Liver (tissue), 9 donors: Measurements from ENCODE around the gene CEP350. TPM values are rescaled to one million over a fixed set of nuclear protein-coding genes. Genes with fewer than 3 reads are reported as not detected.

Source experiments
- DNase-seq: peaks from one replicate; pipeline ENCODE4 v3.0.0-alpha.2; 2017; ENCODE audit warnings: low spot score
- H3K27ac ChIP-seq, 2 donors: one replicate each; pipeline ENCODE4 v1.7.0; 2013; ENCODE audit warnings: inconsistent platforms in 2 of 2, low read length in 2 of 2, control low read depth in 1 of 2, low read depth in 1 of 2, mild to moderate bottlenecking in 1 of 2
- H3K27me3 ChIP-seq, 4 donors: one replicate each; pipeline versions ENCODE4 v1.6.1 to v1.7.0; 2013; ENCODE audit warnings: low read length in 3 of 4, inconsistent platforms in 1 of 4, mild to moderate bottlenecking in 1 of 4, moderate library complexity in 1 of 4; ENCODE audit not compliant: control insufficient read depth in 4 of 4, insufficient read depth in 4 of 4
- H3K36me3 ChIP-seq, 4 donors: one replicate each; pipeline versions ENCODE4 v1.6.1 to v1.7.0; 2013; ENCODE audit warnings: low read length in 3 of 4, mild to moderate bottlenecking in 3 of 4, low read depth in 1 of 4, moderate library complexity in 1 of 4; ENCODE audit not compliant: control insufficient read depth in 4 of 4, insufficient read depth in 3 of 4
- H3K4me1 ChIP-seq, 4 donors: one replicate each; pipeline versions ENCODE4 v1.6.1 to v1.7.0; 2013; ENCODE audit warnings: low read length in 3 of 4, mild to moderate bottlenecking in 3 of 4, moderate library complexity in 1 of 4; ENCODE audit not compliant: control insufficient read depth in 4 of 4, insufficient read depth in 4 of 4
- H3K4me3 ChIP-seq, 3 donors: one replicate each; pipeline versions ENCODE4 v1.6.1 to v1.7.0; 2013; ENCODE audit warnings: low read length in 3 of 3, control low read depth in 1 of 3, low read depth in 1 of 3, mild to moderate bottlenecking in 1 of 3
- H3K9ac ChIP-seq, 2 donors: one replicate each; pipeline ENCODE4 v1.7.0; 2013; ENCODE audit warnings: low read length in 2 of 2, mild to moderate bottlenecking in 2 of 2, moderate library complexity in 2 of 2, control low read depth in 1 of 2, low read depth in 1 of 2
- H3K9me3 ChIP-seq, 4 donors: one replicate each; pipeline versions ENCODE4 v1.6.1 to v1.7.0; 2013; ENCODE audit warnings: low read length in 3 of 4; ENCODE audit not compliant: control insufficient read depth in 4 of 4
- CTCF ChIP-seq: fragments of 150-350 bp; IDR thresholded peaks from 2 replicates; pipeline ENCODE4 v1.5.1; 2017; ENCODE audit warnings: improper control_type of control experiment, low read depth, low read length; ENCODE audit not compliant: missing input control
- FOXA1 ChIP-seq: IDR thresholded peaks from 2 replicates; pipeline ENCODE4 v1.6.1; 2016; ENCODE audit warnings: antibody characterized with exemption
- FOXA2 ChIP-seq: IDR thresholded peaks from 2 replicates; pipeline ENCODE4 v1.6.1; 2016; ENCODE audit warnings: antibody characterized with exemption
- GABPA ChIP-seq, 2 donors: IDR thresholded peaks in 1 of 2; conservative IDR thresholded peaks in 1 of 2; 2 replicates each; pipeline ENCODE4 v1.6.1; 2016; ENCODE audit warnings: antibody characterized with exemption in 2 of 2, mild to moderate bottlenecking in 1 of 2, moderate library complexity in 1 of 2
- HNF4G ChIP-seq: IDR thresholded peaks from 2 replicates; pipeline ENCODE4 v1.6.1; 2016; ENCODE audit warnings: antibody characterized with exemption
- JUND ChIP-seq, 2 donors: IDR thresholded peaks; 2 replicates each; pipeline ENCODE4 v1.6.1; 2016; ENCODE audit warnings: antibody characterized with exemption in 2 of 2
- MAX ChIP-seq: IDR thresholded peaks from 2 replicates; pipeline ENCODE4 v1.6.1; 2016; ENCODE audit warnings: antibody characterized with exemption
- RAD21 ChIP-seq, 2 donors: IDR thresholded peaks; 2 replicates each; pipeline ENCODE4 v1.6.1; 2016; ENCODE audit warnings: antibody characterized with exemption in 2 of 2, mild to moderate bottlenecking in 2 of 2
- REST ChIP-seq: IDR thresholded peaks from 2 replicates; pipeline ENCODE4 v1.6.1; 2016; ENCODE audit warnings: antibody characterized with exemption, mild to moderate bottlenecking
- RXRA ChIP-seq, 2 donors: IDR thresholded peaks; 2 replicates each; pipeline ENCODE4 v1.6.1; 2017 to 2018; ENCODE audit warnings: antibody characterized with exemption in 2 of 2, mild to moderate bottlenecking in 1 of 2
- SP1 ChIP-seq: IDR thresholded peaks from 2 replicates; pipeline ENCODE4 v1.6.1; 2018; ENCODE audit warnings: antibody characterized with exemption, mild to moderate bottlenecking
- TAF1 ChIP-seq: conservative IDR thresholded peaks from 2 replicates; pipeline ENCODE4 v1.6.1; 2016; ENCODE audit warnings: antibody characterized with exemption, mild to moderate bottlenecking
- YY1 ChIP-seq: IDR thresholded peaks from 2 replicates; pipeline ENCODE4 v1.6.1; 2016; ENCODE audit warnings: antibody characterized with exemption, mild to moderate bottlenecking
- ZBTB33 ChIP-seq: IDR thresholded peaks from 2 replicates; pipeline ENCODE4 v1.6.1; 2016; ENCODE audit warnings: antibody characterized with exemption
- WGBS: extraction: QIAGEN DNeasy Blood & Tissue Kit; methylation state at CpG from one replicate; pipeline ENCODE4 v1.1.7; 2013; 5-methylcytosine and 5-hydroxymethylcytosine counted together
- polyA plus RNA-seq, 2 donors: library from polyadenylated mRNA; stranded (reverse) in 1 of 2; unstranded in 1 of 2; fragments of 200-250 nt in 1 of 2; fragments of >200 nt in 1 of 2; fragmentation: Nextera tagmentation in 1 of 2; extraction: Ambion mirVana in 1 of 2; gene quantifications; one replicate each; pipeline versions ENCODE4 v1.2.1 to v1.2.3, GENCODE V29; 2013 to 2015
- total RNA-seq, 2 donors: library from RNA; depleted of rRNA; stranded (reverse); fragments of >200 nt; gene quantifications; one replicate each; pipeline ENCODE4 v1.2.3, GENCODE V29; 2014
- TF ChIP-seq, protein P1 (sequence below): IDR thresholded peaks from 2 replicates; pipeline ENCODE4 v1.6.1; 2016; ENCODE audit warnings: antibody characterized with exemption
- donor health status: healthy.
- donor health status: healthy.
- donor health status: healthy.
- donor health status: healthy.
- donor health status: healthy.

The CEP350 gene
- total and polyA plus RNA-seq, 4 donors, result 4.5 to 49.0 (median 18.9) TPM

DNA sequence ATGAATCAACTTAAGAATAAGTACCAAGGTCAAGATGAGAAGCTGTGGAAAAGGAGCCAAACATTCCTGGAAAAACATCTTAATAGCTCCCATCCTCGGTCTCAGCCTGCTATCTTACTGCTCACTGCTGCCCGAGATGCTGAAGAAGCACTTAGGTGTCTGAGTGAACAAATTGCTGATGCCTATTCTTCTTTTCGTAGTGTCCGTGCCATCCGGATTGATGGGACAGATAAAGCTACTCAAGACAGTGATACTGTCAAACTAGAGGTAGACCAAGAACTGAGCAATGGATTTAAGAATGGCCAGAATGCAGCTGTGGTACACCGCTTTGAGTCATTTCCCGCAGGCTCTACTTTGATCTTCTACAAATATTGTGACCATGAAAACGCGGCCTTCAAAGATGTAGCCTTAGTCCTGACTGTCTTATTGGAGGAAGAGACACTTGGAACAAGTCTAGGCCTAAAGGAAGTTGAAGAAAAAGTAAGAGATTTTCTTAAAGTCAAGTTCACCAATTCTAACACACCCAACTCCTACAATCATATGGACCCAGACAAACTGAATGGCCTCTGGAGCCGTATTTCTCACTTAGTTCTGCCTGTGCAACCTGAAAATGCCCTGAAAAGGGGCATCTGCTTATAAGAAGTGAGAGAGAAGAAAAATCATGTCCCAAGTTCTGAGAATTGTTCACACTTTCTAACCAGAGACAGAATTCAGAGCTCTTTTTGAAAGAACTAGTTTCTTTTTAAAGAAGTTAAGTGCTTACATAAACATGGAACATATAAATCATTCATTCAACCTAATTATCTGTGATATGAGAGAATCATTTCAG, 36.8 kb upstream of the CEP350 start:
- no peaks in the 10 kb centered on the region for H3K9me3 ChIP-seq
- H3K27ac ChIP-seq, result no peak overlapping the region
- TF ChIP-seq REST (no peak), FOXA2 (no peak), TAF1 (no peak)
- 87% methylated on average over 10 of the region's 10 CpGs for WGBS
- DNase-seq, result no peak
- H3K9ac ChIP-seq, result no peak overlapping the region
- H3K36me3 ChIP-seq, result peaks cover 11 to 47% (median 39%) of the 10 kb centered on the region in 4 donors
- H3K27me3 ChIP-seq, result no peaks in the 10 kb centered on the region
- H3K4me1 ChIP-seq, result no peaks in the 10 kb centered on the region
- H3K4me3 ChIP-seq, result no peak overlapping the region

- H3K36me3 ChIP-seq, result peaks cover 8 to 21% (median 20%) of the 10 kb centered on the region in 4 donors
- DNase-seq, result no peak
- H3K27ac ChIP-seq, result no peak overlapping the region
- no peak overlapping the region for H3K4me3 ChIP-seq
- H3K9me3 ChIP-seq, result no peaks in the 10 kb centered on the region
- no peak overlapping the region for H3K9ac ChIP-seq
- H3K27me3 ChIP-seq, result no peaks in the 10 kb centered on the region
- no peaks in the 10 kb centered on the region for H3K4me1 ChIP-seq
- TF ChIP-seq FOXA1 (no peak), REST (no peak), TAF1 (no peak), RAD21 (IDR thresholded peaks at IDR 0.05) (no peak), YY1 (no peak), JUND (IDR thresholded peaks at IDR 0.05) (no peak), RXRA (IDR thresholded peaks at IDR 0.05) (no peak), GABPA (IDR thresholded peaks at IDR 0.05 in 1 of 2, conservative IDR thresholded peaks at IDR 0.05 in 1 of 2) (no peak), HNF4G (no peak), ZBTB33 (no peak), MAX (no peak), SP1 (no peak), CTCF (no peak)
- TF ChIP-seq, protein P1, sequence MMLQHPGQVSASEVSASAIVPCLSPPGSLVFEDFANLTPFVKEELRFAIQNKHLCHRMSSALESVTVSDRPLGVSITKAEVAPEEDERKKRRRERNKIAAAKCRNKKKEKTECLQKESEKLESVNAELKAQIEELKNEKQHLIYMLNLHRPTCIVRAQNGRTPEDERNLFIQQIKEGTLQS, result no peak
- WGBS, result 93% methylated on average over 1 of the region's 1 CpG
These were observed 33.1 kb upstream of the CEP350 start for GRCh38 chr1:179921472-179921871.
